Panc1 (cell line): ENCODE measurements around the gene ISCU. TPM values are rescaled to one million over a fixed set of nuclear protein-coding genes. Genes with fewer than 3 reads are reported as not detected.
A peak's percentile ranks its signal among the peaks of the same experiment; 100 is the strongest.

Experiments used
- ATAC-seq: fragments of 200-7000 bp; cut with Tn5 transposase; 2 replicates; pipeline ENCODE4 v1.9.1; 2020; ENCODE audit warnings: mild to moderate bottlenecking, moderate library complexity
- BruUV-seq: library from RNA; stranded (reverse); fragments of 400-500 nt; replicated peaks from 2 replicates; lab custom pipeline; 2021; lab: Mats Ljungman, UMichigan
- CTCF ChIA-PET: fragments of 300-600 bp; sonication (Branson Sonifier 250); formaldehyde crosslinking; loops from one replicate; lab custom pipeline; 2022; ENCODE audit warnings: antibody characterized with exemption; lab: Charles Lee
- POLR2A ChIA-PET: fragments of 300-600 bp; sonication (Branson Sonifier 250); formaldehyde crosslinking; loops from one replicate; lab custom pipeline; 2022; ENCODE audit warnings: antibody characterized with exemption; lab: Charles Lee
- DNase-seq: peaks from one replicate; pipeline ENCODE4 v3.0.0-alpha.2; 2010; ENCODE audit warnings: low read depth, low spot score
- H3K27ac ChIP-seq: 2 replicates; pipeline ENCODE4 v1.5.1; 2011; ENCODE audit warnings: mild to moderate bottlenecking, low read length, inconsistent platforms
- H3K27me3 ChIP-seq: fragments of 200-500 bp; sonication (Bioruptor generic); 2 replicates; pipeline ENCODE4 v1.6.0; 2014; ENCODE audit warnings: low read length, inconsistent platforms; ENCODE audit not compliant: control insufficient read depth, insufficient read depth
- H3K36me3 ChIP-seq: fragments of 200-500 bp; sonication (Bioruptor generic); 2 replicates; pipeline ENCODE4 v1.5.1; 2014; ENCODE audit warnings: inconsistent platforms, mild to moderate bottlenecking, low read length, moderate library complexity; ENCODE audit not compliant: control insufficient read depth, insufficient read depth
- H3K4me1 ChIP-seq: 2 replicates; pipeline ENCODE4 v1.5.1; 2011; ENCODE audit warnings: inconsistent platforms, mild to moderate bottlenecking, low read length, moderate library complexity; ENCODE audit not compliant: control insufficient read depth, insufficient read depth
- H3K4me3 ChIP-seq, 2 experiments: 2 replicates each; pipeline ENCODE4 v1.5.1; 2011 to 2012; ENCODE audit warnings: low read depth in 2 of 2, low read length in 2 of 2, mild to moderate bottlenecking in 2 of 2, inconsistent platforms in 1 of 2, moderate library complexity in 1 of 2
- H3K9me3 ChIP-seq: fragments of 200-500 bp; sonication (Bioruptor generic); 2 replicates; pipeline ENCODE4 v1.5.1; 2014; ENCODE audit warnings: low read depth, mild to moderate bottlenecking, inconsistent platforms, low read length, moderate library complexity; ENCODE audit not compliant: control insufficient read depth, insufficient read depth
- POLR2AphosphoS5 ChIP-seq: IDR thresholded peaks from 2 replicates; pipeline ENCODE4 v1.6.1; 2012; ENCODE audit warnings: mild to moderate bottlenecking, low read depth, low read length, moderate library complexity
- SIN3A ChIP-seq: IDR thresholded peaks from 2 replicates; pipeline ENCODE4 v1.6.1; 2012; ENCODE audit warnings: low read depth, mild to moderate bottlenecking, low read length, moderate library complexity, borderline replicate concordance; ENCODE audit not compliant: insufficient read depth
- TCF7L2 ChIP-seq: IDR thresholded peaks from 2 replicates; pipeline ENCODE4 v1.6.1; 2011; ENCODE audit warnings: mild to moderate bottlenecking, low read depth, low read length, inconsistent platforms
- in situ Hi-C: cut with HindIII; loops from 2 replicates; pipeline ENCODE4 v1.10.0; 2016; ENCODE audit warnings: low sequenced_read_pairs, low pct_unique_long_range_greater_than_20kb
- intact Hi-C: fragments of 100-400 bp; cut with micrococcal nuclease; formaldehyde crosslinking; loops from one replicate; pipeline ENCODE4 v1.10.0; 2022; ENCODE audit not compliant: unreplicated experiment
- total RNA-seq: library from RNA; stranded (reverse); gene quantifications from one replicate; pipeline ENCODE4 v1.2.1, GENCODE V29; 2021; ENCODE audit not compliant: unreplicated experiment
- TF ChIP-seq, protein P1 (sequence below): fragments of 450-650 bp; IDR thresholded peaks from 2 replicates; pipeline ENCODE4 v1.5.1; 2017; ENCODE audit warnings: mild to moderate bottlenecking
- TF ChIP-seq, protein P2 (sequence below), 2 experiments: IDR thresholded peaks; 2 replicates each; pipeline ENCODE4 v1.6.1; 2011 to 2012; ENCODE audit warnings: low read depth in 2 of 2, control low read depth in 1 of 2, low read length in 1 of 2, mild to moderate bottlenecking in 1 of 2, moderate library complexity in 1 of 2; ENCODE audit not compliant: insufficient read depth in 1 of 2

ISCU gene
- total RNA-seq, 1 experiment from 2014 or later = 66.1 TPM

DNA sequence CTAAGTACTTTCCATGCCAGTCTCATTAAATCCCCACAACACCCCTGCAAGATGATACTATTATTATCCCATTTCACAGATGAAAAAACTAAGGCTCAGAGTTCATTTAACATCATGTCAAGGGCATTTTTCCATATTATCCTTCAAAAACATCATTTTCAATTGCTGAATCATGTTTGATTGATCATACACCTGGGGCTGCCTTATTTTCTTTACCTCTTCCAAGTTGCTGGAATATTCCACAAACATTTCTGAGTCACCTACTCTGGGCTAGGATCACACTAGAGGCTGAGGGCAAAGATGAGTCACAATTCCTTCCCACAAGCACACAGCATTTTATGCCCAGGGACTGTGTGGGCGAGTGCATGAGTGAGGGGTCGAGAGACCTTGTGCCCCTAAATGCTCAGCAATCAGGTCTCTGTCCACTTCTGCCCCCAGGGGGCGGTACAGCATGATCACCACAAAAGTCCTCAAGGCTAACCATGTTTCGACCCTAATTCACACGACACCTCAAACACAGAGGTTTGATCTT lies 49.6 kb downstream of the ISCU start:
- intact Hi-C loops (no loop called here), in situ Hi-C loops (no loop called here)
- TF ChIP-seq TCF7L2 (no peak), POLR2AphosphoS5 (no peak), SIN3A (no peak)
- TF ChIP-seq, protein P1, sequence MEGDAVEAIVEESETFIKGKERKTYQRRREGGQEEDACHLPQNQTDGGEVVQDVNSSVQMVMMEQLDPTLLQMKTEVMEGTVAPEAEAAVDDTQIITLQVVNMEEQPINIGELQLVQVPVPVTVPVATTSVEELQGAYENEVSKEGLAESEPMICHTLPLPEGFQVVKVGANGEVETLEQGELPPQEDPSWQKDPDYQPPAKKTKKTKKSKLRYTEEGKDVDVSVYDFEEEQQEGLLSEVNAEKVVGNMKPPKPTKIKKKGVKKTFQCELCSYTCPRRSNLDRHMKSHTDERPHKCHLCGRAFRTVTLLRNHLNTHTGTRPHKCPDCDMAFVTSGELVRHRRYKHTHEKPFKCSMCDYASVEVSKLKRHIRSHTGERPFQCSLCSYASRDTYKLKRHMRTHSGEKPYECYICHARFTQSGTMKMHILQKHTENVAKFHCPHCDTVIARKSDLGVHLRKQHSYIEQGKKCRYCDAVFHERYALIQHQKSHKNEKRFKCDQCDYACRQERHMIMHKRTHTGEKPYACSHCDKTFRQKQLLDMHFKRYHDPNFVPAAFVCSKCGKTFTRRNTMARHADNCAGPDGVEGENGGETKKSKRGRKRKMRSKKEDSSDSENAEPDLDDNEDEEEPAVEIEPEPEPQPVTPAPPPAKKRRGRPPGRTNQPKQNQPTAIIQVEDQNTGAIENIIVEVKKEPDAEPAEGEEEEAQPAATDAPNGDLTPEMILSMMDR = no peak; the same call in 1 of the 2 replicates
- TF ChIP-seq, protein P2, sequence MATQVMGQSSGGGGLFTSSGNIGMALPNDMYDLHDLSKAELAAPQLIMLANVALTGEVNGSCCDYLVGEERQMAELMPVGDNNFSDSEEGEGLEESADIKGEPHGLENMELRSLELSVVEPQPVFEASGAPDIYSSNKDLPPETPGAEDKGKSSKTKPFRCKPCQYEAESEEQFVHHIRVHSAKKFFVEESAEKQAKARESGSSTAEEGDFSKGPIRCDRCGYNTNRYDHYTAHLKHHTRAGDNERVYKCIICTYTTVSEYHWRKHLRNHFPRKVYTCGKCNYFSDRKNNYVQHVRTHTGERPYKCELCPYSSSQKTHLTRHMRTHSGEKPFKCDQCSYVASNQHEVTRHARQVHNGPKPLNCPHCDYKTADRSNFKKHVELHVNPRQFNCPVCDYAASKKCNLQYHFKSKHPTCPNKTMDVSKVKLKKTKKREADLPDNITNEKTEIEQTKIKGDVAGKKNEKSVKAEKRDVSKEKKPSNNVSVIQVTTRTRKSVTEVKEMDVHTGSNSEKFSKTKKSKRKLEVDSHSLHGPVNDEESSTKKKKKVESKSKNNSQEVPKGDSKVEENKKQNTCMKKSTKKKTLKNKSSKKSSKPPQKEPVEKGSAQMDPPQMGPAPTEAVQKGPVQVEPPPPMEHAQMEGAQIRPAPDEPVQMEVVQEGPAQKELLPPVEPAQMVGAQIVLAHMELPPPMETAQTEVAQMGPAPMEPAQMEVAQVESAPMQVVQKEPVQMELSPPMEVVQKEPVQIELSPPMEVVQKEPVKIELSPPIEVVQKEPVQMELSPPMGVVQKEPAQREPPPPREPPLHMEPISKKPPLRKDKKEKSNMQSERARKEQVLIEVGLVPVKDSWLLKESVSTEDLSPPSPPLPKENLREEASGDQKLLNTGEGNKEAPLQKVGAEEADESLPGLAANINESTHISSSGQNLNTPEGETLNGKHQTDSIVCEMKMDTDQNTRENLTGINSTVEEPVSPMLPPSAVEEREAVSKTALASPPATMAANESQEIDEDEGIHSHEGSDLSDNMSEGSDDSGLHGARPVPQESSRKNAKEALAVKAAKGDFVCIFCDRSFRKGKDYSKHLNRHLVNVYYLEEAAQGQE (IDR thresholded peaks at IDR 0.05; ENCODE audit: insufficient read depth in 1 of 2, low read depth in 2 of 2, low read length in 1 of 2) = no peak
- Histone ChIP-seq H3K9me3 (no peaks in the 10 kb centered on the region), H3K4me3 (no peak overlapping the region), H3K4me1 (peaks cover 17% of the 10 kb centered on the region), H3K36me3 (no peaks in the 10 kb centered on the region), H3K27me3 (no peaks in the 10 kb centered on the region), H3K27ac (peak overlapping the region; percentile 14; the same call in 1 of the 2 replicates)
- no peak for DNase-seq
- CTCF ChIA-PET = interaction anchor here (0.6 to 1.0 kb wide), 2 partner anchors 14 to 18 kb away, joined by 3 to 8 read pairs; partner anchors contain the start of gene TMEM119
- ATAC-seq = peak; percentile 68; the same call in 1 of the 2 replicates
- POLR2A ChIA-PET = interaction anchor here (0.6 kb wide), 1 partner anchor 89 kb away, joined by 4 read pairs; no protein-coding TSS in a partner anchor
- no TSS peak for BruUV-seq

DNA sequence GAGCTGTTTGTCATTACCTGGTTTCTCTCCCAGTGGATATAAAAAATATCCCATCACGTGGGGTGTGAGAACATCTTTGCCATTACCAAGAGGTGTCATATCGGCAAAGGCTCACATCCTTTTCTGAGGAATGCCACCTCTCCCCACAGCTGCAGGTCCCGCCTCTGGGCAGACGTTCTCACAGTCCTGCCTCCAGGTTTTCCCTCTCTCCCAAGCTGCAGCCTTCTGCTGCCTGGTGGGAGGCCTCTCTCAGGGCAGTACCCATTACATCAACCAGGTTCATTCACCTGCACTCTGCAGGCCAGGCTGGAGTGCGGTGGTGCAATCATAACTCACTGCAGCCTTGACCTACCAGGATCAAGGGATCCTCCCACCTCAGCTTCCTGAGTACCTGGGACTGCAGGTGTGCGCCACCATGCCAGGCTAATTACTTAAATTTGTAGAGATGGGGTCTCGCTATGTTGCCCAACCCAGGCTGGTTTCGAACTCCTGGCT lies 50.4 kb downstream of the ISCU start:
- intact Hi-C loops = no loop called here
- TF ChIP-seq, protein P2 (IDR thresholded peaks at IDR 0.05; ENCODE audit: insufficient read depth in 1 of 2, low read depth in 2 of 2, low read length in 1 of 2) = no peak
- TF ChIP-seq SIN3A (no peak), POLR2AphosphoS5 (no peak), TCF7L2 (no peak)
- TF ChIP-seq, protein P1 = no peak
- ATAC-seq (no peak), DNase-seq (no peak)
- in situ Hi-C loops = no loop called here
- no peak overlapping the region; the same call in 1 of the 2 replicates for H3K27ac ChIP-seq
- H3K4me3 ChIP-seq = no peak overlapping the region
- H3K9me3 ChIP-seq = no peaks in the 10 kb centered on the region
- POLR2A ChIA-PET = no interaction called here
- no peaks in the 10 kb centered on the region for H3K36me3 ChIP-seq
- no TSS peak for BruUV-seq
- no peaks in the 10 kb centered on the region for H3K27me3 ChIP-seq
- H3K4me1 ChIP-seq = peaks cover 18% of the 10 kb centered on the region
- CTCF ChIA-PET = no interaction called here
